Lung (tissue), 12 donors: Measurements from ENCODE around the gene SDK1. TPM values are rescaled to one million over a fixed set of nuclear protein-coding genes. Genes with fewer than 3 reads are reported as not detected.

ENCODE experiments used
- ATAC-seq: fragments of 200-7000 bp; cut with Tn5 transposase; one replicate; pipeline ENCODE4 v1.9.1; 2020; ENCODE audit warnings: moderate number of reproducible peaks; ENCODE audit not compliant: insufficient read depth, low FRiP score
- DNase-seq, 3 donors: peaks; one replicate each; pipeline ENCODE4 v3.0.0-alpha.2; 2013 to 2017
- H3K27ac ChIP-seq, 2 donors: one replicate each; pipeline ENCODE4 v1.5.1; 2013; ENCODE audit warnings: mild to moderate bottlenecking in 2 of 2, moderate library complexity in 2 of 2, control low read depth in 1 of 2, inconsistent platforms in 1 of 2, low read depth in 1 of 2, low read length in 1 of 2
- H3K27me3 ChIP-seq, 3 donors: one replicate each; pipeline ENCODE4 v1.5.1; 2013; ENCODE audit warnings: low read length in 2 of 3; ENCODE audit not compliant: control insufficient read depth in 3 of 3, insufficient read depth in 3 of 3
- H3K36me3 ChIP-seq, 4 donors: one replicate each; pipeline ENCODE4 v1.5.1; 2013; ENCODE audit warnings: low read length in 4 of 4, mild to moderate bottlenecking in 1 of 4, moderate library complexity in 1 of 4; ENCODE audit not compliant: control insufficient read depth in 4 of 4, insufficient read depth in 4 of 4
- H3K4me1 ChIP-seq, 5 donors: one replicate each; pipeline ENCODE4 v1.5.1; 2013; ENCODE audit warnings: low read length in 5 of 5, mild to moderate bottlenecking in 2 of 5, moderate library complexity in 1 of 5; ENCODE audit not compliant: control insufficient read depth in 5 of 5, insufficient read depth in 5 of 5
- H3K4me3 ChIP-seq: one replicate; pipeline ENCODE4 v1.5.1; 2013; ENCODE audit warnings: mild to moderate bottlenecking, control low read depth, moderate library complexity
- H3K9ac ChIP-seq, 2 donors: one replicate each; pipeline ENCODE4 v1.5.1; 2013; ENCODE audit warnings: low read length in 2 of 2, control low read depth in 1 of 2; ENCODE audit not compliant: insufficient read depth in 1 of 2
- H3K9me3 ChIP-seq, 4 donors: one replicate each; pipeline ENCODE4 v1.5.1; 2013; ENCODE audit warnings: low read length in 3 of 4, mild to moderate bottlenecking in 1 of 4, moderate library complexity in 1 of 4; ENCODE audit not compliant: control insufficient read depth in 4 of 4, insufficient read depth in 3 of 4
- WGBS, 2 donors: extraction: QIAGEN DNeasy Blood & Tissue Kit; methylation state at CpG; one replicate each; pipeline ENCODE4 v1.1.7; 2013; 5-methylcytosine and 5-hydroxymethylcytosine counted together
- polyA plus RNA-seq, 2 donors: library from polyadenylated mRNA; stranded (reverse); fragments of 200-250 nt; gene quantifications; one replicate each; pipeline ENCODE4 v1.2.1, GENCODE V29; 2013
- total RNA-seq, 2 donors: library from RNA; depleted of rRNA in 1 of 2; stranded (reverse); fragments of >200 nt in 1 of 2; gene quantifications; one replicate each; pipeline ENCODE4 v1.2.1, GENCODE V29; 2014 to 2021
- TF ChIP-seq, protein P1 (sequence below): IDR thresholded peaks from 2 replicates; pipeline ENCODE4 v1.5.1; 2012; ENCODE audit warnings: mild to moderate bottlenecking; ENCODE audit errors: control extremely low read depth, extremely low read depth
- donor health status: control.
- donor health status: control.
- donor health status: Bipolar disorder and iron deficiency.
- donor health status: healthy.
- donor health status: DM: yes; HTN: yes; CAD: no.

The SDK1 gene
- total and polyA plus RNA-seq, 4 donors: 3.7 to 30.1 (median 12.7) TPM

DNA sequence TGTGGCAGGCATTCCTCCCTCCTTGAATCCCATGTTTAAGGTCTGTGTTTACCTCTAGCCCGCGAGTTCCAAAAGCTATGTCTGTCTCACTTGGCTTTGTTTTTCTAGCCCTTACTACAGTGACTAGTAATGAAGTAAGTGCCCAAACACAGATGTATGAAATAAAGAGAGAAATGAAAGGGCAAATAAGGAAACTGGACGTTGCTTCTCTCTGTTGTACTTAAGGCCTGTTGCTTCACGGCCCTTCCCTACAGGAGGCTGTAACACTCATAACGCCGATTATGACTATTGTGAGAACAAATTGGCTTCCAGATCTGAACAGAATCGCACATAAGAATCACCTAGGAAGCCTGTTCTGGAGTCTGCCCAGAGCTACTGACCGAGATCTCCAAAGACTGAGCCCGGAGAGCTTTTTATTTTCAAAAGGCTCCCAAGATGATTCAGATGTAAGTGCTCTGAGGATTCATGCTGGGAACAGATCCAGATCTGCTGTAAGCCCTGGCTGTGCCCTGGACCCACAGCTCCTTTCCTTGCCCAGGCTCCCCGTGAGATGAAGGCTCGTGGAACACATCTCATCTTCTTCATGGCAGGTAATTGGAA, 432.6 kb downstream of the SDK1 start:
- Histone ChIP-seq H3K9ac (no peak overlapping the region), H3K4me3 (no peak overlapping the region), H3K9me3 (peaks cover 0 to 8% (median 4%) of the 10 kb centered on the region in 4 donors), H3K4me1 (peaks cover 0 to 7% (median 0%) of the 10 kb centered on the region in 5 donors), H3K27ac (no peak overlapping the region), H3K27me3 (no peaks in the 10 kb centered on the region), H3K36me3 (peaks cover 0 to 9% (median 0%) of the 10 kb centered on the region in 4 donors)
- no peak for ATAC-seq
- TF ChIP-seq, protein P1, sequence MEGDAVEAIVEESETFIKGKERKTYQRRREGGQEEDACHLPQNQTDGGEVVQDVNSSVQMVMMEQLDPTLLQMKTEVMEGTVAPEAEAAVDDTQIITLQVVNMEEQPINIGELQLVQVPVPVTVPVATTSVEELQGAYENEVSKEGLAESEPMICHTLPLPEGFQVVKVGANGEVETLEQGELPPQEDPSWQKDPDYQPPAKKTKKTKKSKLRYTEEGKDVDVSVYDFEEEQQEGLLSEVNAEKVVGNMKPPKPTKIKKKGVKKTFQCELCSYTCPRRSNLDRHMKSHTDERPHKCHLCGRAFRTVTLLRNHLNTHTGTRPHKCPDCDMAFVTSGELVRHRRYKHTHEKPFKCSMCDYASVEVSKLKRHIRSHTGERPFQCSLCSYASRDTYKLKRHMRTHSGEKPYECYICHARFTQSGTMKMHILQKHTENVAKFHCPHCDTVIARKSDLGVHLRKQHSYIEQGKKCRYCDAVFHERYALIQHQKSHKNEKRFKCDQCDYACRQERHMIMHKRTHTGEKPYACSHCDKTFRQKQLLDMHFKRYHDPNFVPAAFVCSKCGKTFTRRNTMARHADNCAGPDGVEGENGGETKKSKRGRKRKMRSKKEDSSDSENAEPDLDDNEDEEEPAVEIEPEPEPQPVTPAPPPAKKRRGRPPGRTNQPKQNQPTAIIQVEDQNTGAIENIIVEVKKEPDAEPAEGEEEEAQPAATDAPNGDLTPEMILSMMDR: no peak
- DNase-seq: peak in 1 of 3 donors; percentile 17
- WGBS, 2 donors: 73 to 84% methylated on average over 11 of the region's 11 CpGs

DNA sequence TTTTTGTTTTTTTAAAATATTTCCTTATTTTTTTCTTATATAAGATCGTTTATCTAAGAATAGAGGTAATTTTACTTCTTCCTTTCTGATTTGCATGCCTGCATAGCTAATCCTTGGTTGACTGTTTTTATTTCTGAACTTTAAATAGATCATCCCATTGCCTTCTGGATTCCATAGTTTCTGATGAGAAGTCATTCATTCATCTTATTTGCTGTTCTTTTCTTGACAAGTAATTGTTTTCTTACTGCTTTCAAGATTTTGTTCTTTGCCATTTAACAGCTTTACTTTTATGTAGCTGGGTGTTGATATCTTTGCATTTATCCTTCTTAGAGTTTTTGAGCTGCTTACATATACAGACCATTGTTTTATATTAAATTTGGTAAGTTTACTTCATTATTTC, 437.9 kb downstream of the SDK1 start:
- Histone ChIP-seq H3K9me3 (peaks cover 0 to 6% (median 4%) of the 10 kb centered on the region in 4 donors), H3K27me3 (no peaks in the 10 kb centered on the region), H3K36me3 (peaks cover 0 to 3% (median 0%) of the 10 kb centered on the region in 4 donors), H3K9ac (no peak overlapping the region), H3K4me1 (peaks cover 0 to 3% (median 0%) of the 10 kb centered on the region in 5 donors), H3K4me3 (no peak overlapping the region), H3K27ac (no peak overlapping the region)
- ATAC-seq (no peak), DNase-seq (no peak)
- 84 to 95% methylated on average over 1 of the region's 1 CpG for WGBS, 2 donors
- TF ChIP-seq, protein P1: no peak

- H3K4me3 ChIP-seq: no peak overlapping the region
- H3K9ac ChIP-seq: no peak overlapping the region
- ATAC-seq (no peak), DNase-seq (no peak)
- WGBS, 2 donors: 90 to 94% methylated on average over 2 of the region's 2 CpGs
- peaks cover 0 to 3% (median 0%) of the 10 kb centered on the region in 4 donors for H3K36me3 ChIP-seq
- peaks cover 0 to 3% (median 0%) of the 10 kb centered on the region in 5 donors for H3K4me1 ChIP-seq
- no peaks in the 10 kb centered on the region for H3K27me3 ChIP-seq
- peaks cover 0 to 6% (median 4%) of the 10 kb centered on the region in 4 donors for H3K9me3 ChIP-seq
- no peak overlapping the region for H3K27ac ChIP-seq
- TF ChIP-seq, protein P1: no peak
These were observed 438.9 kb downstream of the SDK1 start for GRCh38 chr7:3739983-3740382.
